A549 treated with RU486 at 1 μM for 4 hours (cell line): Measurements from ENCODE around the gene TBC1D28. TPM values are rescaled to one million over a fixed set of nuclear protein-coding genes. Genes with fewer than 3 reads are reported as not detected.

Source experiments
- total RNA-seq: library from RNA; stranded (reverse); fragments of 200-300 nt; extraction: Qiagen RNA extraction; gene quantifications from 5 replicates; pipeline ENCODE4 v1.2.3, GENCODE V29; 2022; ENCODE audit warnings: low read depth

Gene TBC1D28
- not detected in 5 replicates for total RNA-seq

DNA sequence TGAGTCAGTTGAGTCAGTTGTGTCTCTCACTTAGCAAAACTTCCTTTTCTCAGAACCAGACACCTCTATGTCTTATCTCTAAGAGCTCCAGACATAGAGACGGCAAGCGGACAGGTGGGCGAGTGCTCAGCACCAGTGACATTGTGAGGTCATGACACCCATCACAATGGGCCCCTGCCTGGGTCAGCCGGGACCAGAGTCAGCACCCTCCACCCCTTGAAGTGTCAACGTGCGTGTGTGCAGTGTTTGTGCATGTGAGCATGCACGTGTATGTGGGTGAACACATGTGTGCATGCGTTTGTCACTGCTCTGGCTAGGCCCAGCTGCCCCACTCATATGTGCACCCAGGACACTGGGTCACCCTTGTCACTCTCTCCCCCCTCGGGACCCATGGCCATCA is at the start of gene TBC1D28:
Gene TBC1D28, minus strand, starts transcription at position 101 of the 400 bp plus-strand sequence. CDS start 3,039 bp downstream, outside the sequence.

GRCh38 chr17:18681767-18682571 is 37.8 kb upstream of the TBC1D28 start, which contains the start of gene FOXO3B:
TSS of gene FOXO3B (minus strand) at chr17:18682314. CDS start at chr17:18681651, 663 bp downstream.

Other genes starting within 250 kb of the TBC1D28 start
- gene LGALS9C, start 167.6 kb downstream of the TBC1D28 start, total RNA-seq: not detected in 5 replicates
- 3.7 to 5.4 TPM (median 5.1 TPM) in 5 replicates for gene FOXO3B, start 37.9 kb upstream of the TBC1D28 start, total RNA-seq
- gene FBXW10, start 99.7 kb upstream of the TBC1D28 start, total RNA-seq: 0.69 to 1.8 TPM (median 1.1 TPM) in 5 replicates
- gene TVP23B, start 136.8 kb upstream of the TBC1D28 start, total RNA-seq: 56.6 to 86.2 TPM (median 72.2 TPM) in 5 replicates
- 36.9 to 46.3 TPM (median 45.2 TPM) in 5 replicates for gene PRPSAP2, start 213.7 kb upstream of the TBC1D28 start, total RNA-seq